Natural killer cell treated with Interleukin-12 subunit alpha and Interleukin-12 subunit beta and Interleukin-15 and Interleukin-18, amount 100 ng/mL, for 72 hours (primary cell): ENCODE measurements around the gene SMIM44. TPM values are rescaled to one million over a fixed set of nuclear protein-coding genes. Genes with fewer than 3 reads are reported as not detected.

Experiments used
- ATAC-seq, 2 donors: fragments of 150-1000 bp; cut with Tn5 transposase in 1 of 2; sonication (Bioruptor Pico), chemical (Tn5 transposase) in 1 of 2; 2 replicates each; pipeline ENCODE4 v1.10.0; 2021
- DNase-seq: peaks from one replicate; pipeline ENCODE4 v3.0.0; 2022; ENCODE audit warnings: low spot score
- H3K27ac Mint-ChIP-seq, 2 donors: 1 replicate in 1 of 2; 2 replicates in 1 of 2; pipeline ENCODE4 v1.8.0; 2022; ENCODE audit warnings: mixed read lengths in 2 of 2, mild to moderate bottlenecking in 1 of 2, moderate library complexity in 1 of 2
- H3K27me3 Mint-ChIP-seq, 2 donors: 1 replicate in 1 of 2; 2 replicates in 1 of 2; pipeline ENCODE4 v1.8.0; 2022; ENCODE audit warnings: mixed read lengths in 2 of 2
- H3K36me3 Mint-ChIP-seq: one replicate; pipeline ENCODE4 v1.8.0; 2022; ENCODE audit warnings: mixed read lengths
- H3K4me1 Mint-ChIP-seq, 2 donors: 1 replicate in 1 of 2; 2 replicates in 1 of 2; pipeline ENCODE4 v1.8.0; 2022; ENCODE audit warnings: low read depth in 2 of 2, mixed read lengths in 2 of 2, mild to moderate bottlenecking in 1 of 2
- H3K4me3 Mint-ChIP-seq: one replicate; pipeline ENCODE4 v1.8.0; 2022; ENCODE audit warnings: mixed read lengths
- H3K9me3 Mint-ChIP-seq: 2 replicates; pipeline ENCODE4 v1.8.0; 2022; ENCODE audit warnings: mixed read lengths
- total RNA-seq, 2 donors: library from RNA; stranded (reverse); gene quantifications; one replicate each; pipeline ENCODE4 v1.2.3, GENCODE V29; 2022

Gene SMIM44
- total RNA-seq, 2 donors from 2014 or later: not detected

GRCh38 chr19:3522421-3523360, 39.5 kb upstream of the SMIM44 start:
- Mint-ChIP-seq H3K4me3 (no peak overlapping the region), H3K27ac (peak overlapping the region in 1 of 2 donors; percentile 68), H3K9me3 (no peaks in the 10 kb centered on the region), H3K4me1 (peaks cover 6 to 15% of the 10 kb centered on the region in 2 donors), H3K27me3 (no peaks in the 10 kb centered on the region), H3K36me3 (no peaks in the 10 kb centered on the region)
- ATAC-seq (no peak), DNase-seq (peak; percentile 58)

GRCh38 chr19:3521104-3521445, 37.8 kb upstream of the SMIM44 start:
- Mint-ChIP-seq H3K9me3 (no peaks in the 10 kb centered on the region), H3K27me3 (no peaks in the 10 kb centered on the region)
- ATAC-seq: no peak

GRCh38 chr19:3520166-3521103, 37.2 kb upstream of the SMIM44 start:
- no peak overlapping the region for H3K27ac Mint-ChIP-seq
- DNase-seq (no peak), ATAC-seq (peak in 1 of 2 donors; percentile 31)
- no peaks in the 10 kb centered on the region for H3K9me3 Mint-ChIP-seq
- peak overlapping the region; percentile 12 for H3K4me3 Mint-ChIP-seq
- no peaks in the 10 kb centered on the region for H3K36me3 Mint-ChIP-seq
- H3K27me3 Mint-ChIP-seq: no peaks in the 10 kb centered on the region
- H3K4me1 Mint-ChIP-seq: peaks cover 9 to 20% of the 10 kb centered on the region in 2 donors

More at GRCh38 chr19:3521104-3521445, 37.8 kb upstream of the SMIM44 start:
- H3K27ac Mint-ChIP-seq: no peak overlapping the region
- DNase-seq: no peak
- no peaks in the 10 kb centered on the region for H3K36me3 Mint-ChIP-seq
- peaks cover 6 to 17% of the 10 kb centered on the region in 2 donors for H3K4me1 Mint-ChIP-seq
- peak overlapping the region; percentile 12 for H3K4me3 Mint-ChIP-seq

- H3K9me3 Mint-ChIP-seq: no peaks in the 10 kb centered on the region
- H3K27me3 Mint-ChIP-seq: no peaks in the 10 kb centered on the region
- no peak overlapping the region for H3K27ac Mint-ChIP-seq
- no peak overlapping the region for H3K4me3 Mint-ChIP-seq
- peaks cover 9 to 24% of the 10 kb centered on the region in 2 donors for H3K4me1 Mint-ChIP-seq
- ATAC-seq (no peak), DNase-seq (no peak)
- H3K36me3 Mint-ChIP-seq: no peaks in the 10 kb centered on the region
Measured at GRCh38 chr19:3519126-3519525, 35.9 kb upstream of the SMIM44 start.

GRCh38 chr19:3518659-3519058, 35.4 kb upstream of the SMIM44 start:
- no peak overlapping the region for H3K27ac Mint-ChIP-seq
- peaks cover 9 to 23% of the 10 kb centered on the region in 2 donors for H3K4me1 Mint-ChIP-seq
- DNase-seq (no peak), ATAC-seq (no peak)
- H3K9me3 Mint-ChIP-seq: no peaks in the 10 kb centered on the region
- no peaks in the 10 kb centered on the region for H3K36me3 Mint-ChIP-seq
- H3K4me3 Mint-ChIP-seq: no peak overlapping the region
- no peaks in the 10 kb centered on the region for H3K27me3 Mint-ChIP-seq

GRCh38 chr19:3518255-3518654, 35.0 kb upstream of the SMIM44 start:
- no peaks in the 10 kb centered on the region for H3K9me3 Mint-ChIP-seq
- no peak for DNase-seq
- H3K27ac Mint-ChIP-seq: no peak overlapping the region
- ATAC-seq: no peak
- H3K27me3 Mint-ChIP-seq: no peaks in the 10 kb centered on the region
- no peak overlapping the region for H3K4me3 Mint-ChIP-seq
- peaks cover 9 to 24% of the 10 kb centered on the region in 2 donors for H3K4me1 Mint-ChIP-seq
- no peaks in the 10 kb centered on the region for H3K36me3 Mint-ChIP-seq

GRCh38 chr19:3517638-3518037, 34.4 kb upstream of the SMIM44 start:
- ATAC-seq (no peak), DNase-seq (no peak)
- Mint-ChIP-seq H3K36me3 (no peaks in the 10 kb centered on the region), H3K27ac (no peak overlapping the region), H3K27me3 (no peaks in the 10 kb centered on the region), H3K4me3 (no peak overlapping the region), H3K4me1 (peaks cover 9 to 24% of the 10 kb centered on the region in 2 donors), H3K9me3 (no peaks in the 10 kb centered on the region)

- ATAC-seq (no peak), DNase-seq (no peak)
- H3K9me3 Mint-ChIP-seq: no peaks in the 10 kb centered on the region
- H3K27ac Mint-ChIP-seq: no peak overlapping the region
- no peak overlapping the region for H3K4me3 Mint-ChIP-seq
- no peaks in the 10 kb centered on the region for H3K36me3 Mint-ChIP-seq
- H3K27me3 Mint-ChIP-seq: no peaks in the 10 kb centered on the region
- peaks cover 9 to 25% of the 10 kb centered on the region in 2 donors for H3K4me1 Mint-ChIP-seq
Measured at GRCh38 chr19:3516675-3517207, 33.5 kb upstream of the SMIM44 start.

- DNase-seq: no peak
- Mint-ChIP-seq H3K4me3 (no peak overlapping the region), H3K27ac (no peak overlapping the region), H3K9me3 (no peaks in the 10 kb centered on the region), H3K36me3 (no peaks in the 10 kb centered on the region), H3K4me1 (peaks cover 6 to 23% of the 10 kb centered on the region in 2 donors), H3K27me3 (no peaks in the 10 kb centered on the region)
- no peak for ATAC-seq
Measured at GRCh38 chr19:3515891-3516422, 32.7 kb upstream of the SMIM44 start.

GRCh38 chr19:3514930-3515329, 31.7 kb upstream of the SMIM44 start:
- H3K36me3 Mint-ChIP-seq: no peaks in the 10 kb centered on the region
- H3K4me1 Mint-ChIP-seq: peaks cover 7 to 25% of the 10 kb centered on the region in 2 donors
- no peak for DNase-seq
- no peak overlapping the region for H3K27ac Mint-ChIP-seq
- no peak overlapping the region for H3K4me3 Mint-ChIP-seq
- H3K9me3 Mint-ChIP-seq: no peaks in the 10 kb centered on the region
- H3K27me3 Mint-ChIP-seq: no peaks in the 10 kb centered on the region
- no peak for ATAC-seq

- no peak for ATAC-seq
- Mint-ChIP-seq H3K9me3 (no peaks in the 10 kb centered on the region), H3K4me3 (no peak overlapping the region), H3K36me3 (no peaks in the 10 kb centered on the region), H3K27me3 (no peaks in the 10 kb centered on the region), H3K4me1 (peaks cover 18 to 37% of the 10 kb centered on the region in 2 donors), H3K27ac (no peak overlapping the region)
- no peak for DNase-seq
Measured at GRCh38 chr19:3513229-3514140, 30.2 kb upstream of the SMIM44 start.

GRCh38 chr19:3512562-3513228, 29.5 kb upstream of the SMIM44 start:
- H3K4me1 Mint-ChIP-seq: peaks cover 18 to 40% of the 10 kb centered on the region in 2 donors
- no peaks in the 10 kb centered on the region for H3K36me3 Mint-ChIP-seq
- H3K27me3 Mint-ChIP-seq: no peaks in the 10 kb centered on the region
- ATAC-seq: no peak
- no peaks in the 10 kb centered on the region for H3K9me3 Mint-ChIP-seq
- no peak overlapping the region for H3K27ac Mint-ChIP-seq
- DNase-seq: no peak
- H3K4me3 Mint-ChIP-seq: no peak overlapping the region
